ENCODE data around the gene BCL11B. TPM values are rescaled to one million over a fixed set of nuclear protein-coding genes. Genes with fewer than 3 reads are reported as not detected.

The BCL11B gene
- total and polyA plus RNA-seq, 9 of the 15 experiments (the other 6 are each of a cell fraction or from before 2014, with no cell fraction given), result 0.09 TPM; not detected in 8

- POLR2A ChIA-PET, result no interaction called here
- no peaks in the 10 kb centered on the region for H3K9me3 ChIP-seq (replicated peaks; ENCODE audit: control insufficient read depth, insufficient read depth, low read depth, low read length)
- no TSS peak for BruUV-seq (replicated peaks)
- no peaks in the 10 kb centered on the region for H3K9me1 ChIP-seq (ENCODE audit: control insufficient read depth, insufficient read depth, low read length)
- H3K9ac ChIP-seq (ENCODE audit: insufficient read depth in 1 of 2, low read depth in 2 of 2, low read length in 2 of 2), result no peak overlapping the region
- TF ChIP-seq RBM25 (IDR thresholded peaks at IDR 0.05; ENCODE audit: low read depth, low read length, severe bottlenecking), result peak; percentile 65
- TF ChIP-seq ZBED1 (IDR thresholded peaks at IDR 0.05), result no peak
- no peak for TF ChIP-seq NCOA4 (IDR thresholded peaks at IDR 0.05; ENCODE audit: partially characterized antibody)
- TF ChIP-seq ZNF354B (CRISPR knock-in tag; IDR thresholded peaks at IDR 0.05), result no peak
- no peak for TF ChIP-seq ZNF23 (CRISPR knock-in tag; IDR thresholded peaks at IDR 0.05)
- TF ChIP-seq E2F5 (CRISPR knock-in tag; IDR thresholded peaks at IDR 0.05), result no peak
- no peak for TF ChIP-seq SUPT5H (IDR thresholded peaks at IDR 0.05)
- no peak for TF ChIP-seq NR4A1 (CRISPR knock-in tag; IDR thresholded peaks at IDR 0.05)
- TF ChIP-seq NR4A1 (tag; IDR thresholded peaks at IDR 0.05), result no peak
- TF ChIP-seq NCOR1 (IDR thresholded peaks at IDR 0.05), result no peak
- TF ChIP-seq HNRNPL (IDR thresholded peaks at IDR 0.05; ENCODE audit: low read depth, low read length), result no peak
- TF ChIP-seq ILK (tag; IDR thresholded peaks at IDR 0.05; ENCODE audit: borderline replicate concordance, low read depth), result no peak
- TF ChIP-seq ATF2 (CRISPR knock-in tag; IDR thresholded peaks at IDR 0.05), result no peak
- TF ChIP-seq ZFP36 (IDR thresholded peaks at IDR 0.05; ENCODE audit: low read depth, low read length, partially characterized antibody), result peak; percentile 56
- no peak for TF ChIP-seq ZNF124 (CRISPR knock-in tag; IDR thresholded peaks at IDR 0.05)
- TF ChIP-seq SRF (CRISPR knock-in tag; IDR thresholded peaks at IDR 0.05), result no peak
- no peak for TF ChIP-seq POLR2G (IDR thresholded peaks at IDR 0.05; ENCODE audit: low read depth, low read length)
- no peak for TF ChIP-seq ZKSCAN3 (CRISPR knock-in tag; IDR thresholded peaks at IDR 0.05)
- no peak overlapping the region for H3K4me3 ChIP-seq
- 62% methylated on average over 8 of the region's 34 CpGs for WGBS (ENCODE audit: insufficient coverage, low coverage, missing lambda C conversion rate)
- ATAC-seq (no peak), FAIRE-seq (no peak), DNase-seq (ENCODE audit: extremely low read depth in 1 of 4, low spot score in 3 of 4) (no peak)
- H3K4me2 ChIP-seq (ENCODE audit: insufficient read depth, low read length), result no peak overlapping the region
- no peak overlapping the region for H3K27ac ChIP-seq (ENCODE audit: extremely low read depth, low read depth, low read length)
- CTCF ChIA-PET (ENCODE audit: low intra/inter-chr PET ratio), result no interaction called here
- H3K36me3 ChIP-seq (ENCODE audit: control insufficient read depth, insufficient read depth, low read length), result no peaks in the 10 kb centered on the region
- no peaks in the 10 kb centered on the region for H3K79me2 ChIP-seq (ENCODE audit: control insufficient read depth, insufficient read depth, low read length)
- intact Hi-C loops (cut with micrococcal nuclease) (no loop called here), in situ Hi-C loops (cut with MboI) (no loop called here)
- peaks cover 0 to 20% of the 10 kb centered on the region in 2 experiments; a peak in 2 of 5 replicates for H3K4me1 ChIP-seq (replicated peaks in 1 of 2; ENCODE audit: control insufficient read depth in 2 of 2, insufficient read depth in 2 of 2, low read length in 2 of 2)
- no peak overlapping the region for H2AFZ ChIP-seq (ENCODE audit: low read depth, low read length)
- H4K20me1 ChIP-seq (replicated peaks; ENCODE audit: control insufficient read depth, insufficient read depth, low read length), result no peaks in the 10 kb centered on the region
- peaks cover 2 to 3% of the 10 kb centered on the region in 2 experiments; a peak in 3 of 5 replicates for H3K27me3 ChIP-seq (ENCODE audit: control insufficient read depth in 2 of 2, insufficient read depth in 2 of 2, low read length in 2 of 2)
Observed at GRCh38 chr14:99273766-99274345, 1.9 kb upstream of the BCL11B start.
